MG63 (cell line): ENCODE results near the gene SPIRE1. TPM values are rescaled to one million over a fixed set of nuclear protein-coding genes. Genes with fewer than 3 reads are reported as not detected.
"Not testable (repeated sequence)": the region's sequence is repeated elsewhere in the genome, so short reads cannot be mapped to it uniquely, and the experiment has no call there.

Experiments
- DNase-seq: peaks from one replicate; pipeline ENCODE4 v3.0.0-alpha.2; 2020
- H3K27me3 ChIP-seq: fragments of 250-450 bp; sonication (Bioruptor Pico); 2 replicates; pipeline ENCODE4 v1.5.1; 2020; ENCODE audit warnings: mild to moderate bottlenecking, moderate library complexity
- H3K36me3 ChIP-seq: fragments of 250-450 bp; sonication (Bioruptor Pico); 2 replicates; pipeline ENCODE4 v1.5.1; 2020; ENCODE audit warnings: mild to moderate bottlenecking, moderate library complexity
- H3K4me3 ChIP-seq: fragments of 250-450 bp; sonication (Bioruptor Pico); 2 replicates; pipeline ENCODE4 v1.5.1; 2020; ENCODE audit warnings: mild to moderate bottlenecking, moderate library complexity
- H3K9me3 ChIP-seq: fragments of 250-450 bp; sonication (Bioruptor Pico); 2 replicates; pipeline ENCODE4 v1.5.1; 2020; ENCODE audit warnings: mild to moderate bottlenecking, moderate library complexity
- total RNA-seq: library from RNA; depleted of rRNA; stranded (reverse); fragments of >200 nt; shearing (Covaris generic); gene quantifications from 2 replicates; pipeline ENCODE4 v1.2.3, GENCODE V29; 2014; ENCODE audit warnings: low replicate concordance

The SPIRE1 gene
- total RNA-seq, 1 experiment from 2014 or later = 19.9 TPM

DNA sequence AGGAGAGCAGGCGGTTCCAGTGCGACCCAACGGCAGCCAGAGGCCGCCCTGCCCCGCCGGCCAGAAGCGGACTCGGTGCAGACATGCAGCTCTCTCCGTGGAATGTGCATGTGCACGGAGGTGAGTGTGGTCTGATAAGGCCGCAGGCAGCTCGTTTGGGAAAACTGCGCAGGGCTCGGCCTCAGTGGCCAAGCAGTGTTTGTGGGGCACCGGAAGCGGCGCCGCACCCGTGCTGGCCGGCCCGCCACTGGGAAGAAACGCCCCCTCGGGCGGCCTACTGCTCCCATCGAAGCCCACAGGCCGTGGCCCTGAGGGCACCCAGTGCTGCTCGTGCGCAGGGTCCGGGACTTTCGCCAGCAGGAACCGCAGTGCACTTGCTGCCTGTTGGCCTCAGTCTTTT, 225.0 kb downstream of the SPIRE1 start:
- Histone ChIP-seq H3K4me3 (no peak overlapping the region), H3K36me3 (peaks cover 31% of the 10 kb centered on the region), H3K9me3 (no peaks in the 10 kb centered on the region), H3K27me3 (no peaks in the 10 kb centered on the region)
- no peak for DNase-seq

DNA sequence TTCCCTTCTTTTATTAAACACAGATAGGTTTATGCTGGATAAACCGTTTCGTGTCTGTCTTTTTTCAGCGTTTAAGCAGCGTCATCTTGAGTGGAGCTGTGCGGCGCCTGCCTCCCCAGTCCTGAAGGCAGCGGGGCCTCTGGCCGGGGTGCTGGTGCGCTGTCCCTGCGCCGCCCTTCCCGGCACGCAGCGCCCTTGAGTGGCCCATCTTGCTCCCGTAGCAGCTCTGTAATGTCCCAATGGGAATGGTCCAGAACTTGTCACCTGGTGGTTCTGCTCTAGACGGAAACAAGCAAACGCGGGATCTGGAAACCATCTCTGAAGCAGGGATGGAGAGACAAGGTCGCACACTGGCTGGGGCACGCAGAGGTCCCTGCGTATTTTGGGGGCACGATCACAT, 225.7 kb downstream of the SPIRE1 start:
- H3K27me3 ChIP-seq = no peaks in the 10 kb centered on the region
- peaks cover 33% of the 10 kb centered on the region for H3K36me3 ChIP-seq
- no peaks in the 10 kb centered on the region for H3K9me3 ChIP-seq
- no peak for DNase-seq
- no peak overlapping the region for H3K4me3 ChIP-seq

DNA sequence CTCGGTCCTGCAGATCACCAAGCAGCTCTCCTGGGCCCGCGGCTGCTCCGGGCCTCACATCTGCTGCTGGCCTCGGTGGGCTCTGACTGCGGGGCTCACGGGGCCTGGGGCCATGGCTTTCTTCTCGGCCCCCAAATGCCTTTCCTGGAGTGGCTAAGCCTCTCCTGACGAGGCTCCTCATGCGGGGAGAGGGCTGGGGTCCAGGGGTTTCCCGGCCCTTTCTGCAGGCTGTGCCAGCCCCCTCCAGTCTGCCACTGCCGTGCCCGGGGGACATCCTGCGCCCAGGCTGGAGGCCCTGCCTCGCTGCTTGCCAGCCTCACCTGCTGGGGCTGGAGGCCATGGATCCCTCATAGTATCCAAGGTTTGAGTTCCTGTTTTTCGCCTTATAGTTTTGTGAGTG, 226.3 kb downstream of the SPIRE1 start:
- Histone ChIP-seq H3K9me3 (no peaks in the 10 kb centered on the region), H3K4me3 (no peak overlapping the region), H3K36me3 (peaks cover 36% of the 10 kb centered on the region), H3K27me3 (no peaks in the 10 kb centered on the region)
- no peak for DNase-seq

DNA sequence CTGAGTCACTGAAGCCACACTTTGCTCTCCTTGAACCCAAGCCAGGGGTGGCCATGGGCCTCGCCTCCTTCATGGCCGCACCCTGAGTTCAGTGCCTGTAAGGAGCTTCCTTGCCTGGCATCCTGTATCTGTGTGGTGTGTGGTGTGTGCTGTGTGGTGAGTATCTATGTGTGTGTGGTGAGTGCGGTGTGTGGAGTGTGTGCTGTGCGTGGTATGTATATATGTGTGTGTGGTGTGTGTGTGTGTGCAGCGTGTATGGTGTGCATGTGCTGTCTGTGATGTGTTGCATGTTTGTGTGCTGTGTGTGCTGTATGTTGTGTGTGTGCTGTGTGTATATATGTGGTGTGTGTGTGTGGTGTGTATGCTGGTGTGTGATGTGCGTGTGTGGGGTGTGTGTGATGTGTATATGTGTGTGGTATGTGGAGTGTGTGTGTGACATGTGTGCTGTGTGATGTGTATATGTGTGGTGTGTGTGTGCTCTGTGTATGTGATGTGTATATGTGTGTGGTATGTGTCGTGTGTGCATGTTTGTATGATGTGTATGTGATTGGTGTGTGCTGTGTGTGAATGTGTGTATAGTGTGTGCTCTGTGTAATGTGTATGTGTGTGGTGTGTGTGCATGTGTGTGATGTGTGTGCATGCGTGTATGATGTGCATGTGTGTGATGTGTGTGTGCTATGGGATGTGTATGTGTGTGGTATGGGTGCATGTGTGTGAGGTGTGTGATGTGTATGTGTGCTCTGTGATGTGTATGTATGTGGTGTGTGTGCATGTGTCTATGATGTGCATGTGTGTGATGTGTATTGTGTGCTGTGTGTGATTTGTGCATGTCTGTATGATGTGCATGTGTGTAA, 227.5 kb downstream of the SPIRE1 start:
- no peaks in the 10 kb centered on the region for H3K9me3 ChIP-seq
- peaks cover 32% of the 10 kb centered on the region for H3K36me3 ChIP-seq
- no peak overlapping the region for H3K4me3 ChIP-seq
- DNase-seq = no peak
- no peaks in the 10 kb centered on the region for H3K27me3 ChIP-seq

DNA sequence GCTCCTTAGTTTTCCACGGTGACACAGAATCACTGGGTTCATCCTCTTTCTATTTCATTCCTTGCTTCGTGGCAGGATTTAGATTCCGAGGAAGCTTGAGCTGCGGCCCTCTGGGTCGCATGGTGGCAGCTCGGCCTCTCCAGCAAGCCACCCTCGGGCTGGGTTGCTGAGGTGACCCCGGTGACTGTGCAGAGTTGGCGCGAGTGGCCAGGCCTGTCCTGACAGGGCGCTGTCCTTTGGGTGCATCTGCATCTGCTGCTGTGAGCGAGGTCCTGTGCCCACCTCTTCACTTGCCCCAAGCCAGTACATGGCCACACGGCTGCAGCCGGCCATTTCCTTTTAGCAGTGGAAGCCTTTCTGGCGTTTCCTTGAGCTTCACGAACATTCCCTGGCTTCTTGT, 228.4 kb downstream of the SPIRE1 start:
- no peak for DNase-seq
- no peaks in the 10 kb centered on the region for H3K9me3 ChIP-seq
- H3K27me3 ChIP-seq = no peaks in the 10 kb centered on the region
- H3K36me3 ChIP-seq = peaks cover 29% of the 10 kb centered on the region
- H3K4me3 ChIP-seq = no peak overlapping the region

GRCh38 chr18:12428923-12429322, 229.0 kb downstream of the SPIRE1 start:
- Histone ChIP-seq H3K36me3 (peaks cover 29% of the 10 kb centered on the region), H3K9me3 (no peaks in the 10 kb centered on the region), H3K27me3 (no peaks in the 10 kb centered on the region), H3K4me3 (no peak overlapping the region)
- no peak for DNase-seq

DNA sequence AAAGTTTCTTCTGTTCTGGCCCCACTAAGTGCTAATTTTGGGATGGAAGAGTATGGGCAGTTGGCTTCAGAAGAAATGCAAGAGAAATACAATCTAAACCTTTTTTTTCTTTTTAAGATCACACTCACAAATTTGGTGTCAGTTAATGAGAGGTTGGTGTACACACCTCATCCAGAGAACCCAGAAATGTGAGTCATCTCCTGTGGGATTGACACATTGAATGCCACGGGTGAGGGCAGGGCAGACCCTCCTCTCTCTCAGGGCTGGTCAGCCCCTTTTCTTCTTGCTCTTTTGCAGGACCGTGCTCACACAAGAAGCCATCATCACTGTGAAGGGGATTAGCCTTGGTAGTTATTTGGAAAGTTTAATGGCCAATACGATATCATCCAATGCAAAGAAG, 231.0 kb downstream of the SPIRE1 start:
- Histone ChIP-seq H3K36me3 (peaks cover 23% of the 10 kb centered on the region), H3K4me3 (no peak overlapping the region), H3K9me3 (no peaks in the 10 kb centered on the region), H3K27me3 (no peaks in the 10 kb centered on the region)
- no peak for DNase-seq

DNA sequence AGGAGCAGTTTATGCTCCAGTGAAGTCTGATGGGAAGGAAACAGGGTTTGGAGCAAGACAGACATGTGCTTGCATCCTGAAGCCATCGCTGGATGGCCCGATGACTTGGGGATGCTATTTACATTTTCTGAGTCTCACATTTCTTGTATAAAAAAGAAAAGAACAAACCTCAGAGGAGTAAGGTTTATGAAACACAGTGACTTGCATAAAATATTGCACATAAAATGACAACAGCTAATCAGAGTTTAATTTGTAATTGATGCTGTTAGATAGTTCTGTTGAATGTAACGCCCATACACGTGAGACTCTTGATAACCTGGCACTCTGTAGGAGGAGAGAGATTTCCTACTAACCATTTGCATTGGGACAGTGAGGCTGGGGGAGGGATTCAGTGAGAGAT, 233.7 kb downstream of the SPIRE1 start:
- no peaks in the 10 kb centered on the region for H3K9me3 ChIP-seq
- H3K36me3 ChIP-seq = peaks cover 19% of the 10 kb centered on the region

GRCh38 chr18:12423820-12424219, 234.1 kb downstream of the SPIRE1 start:
- no peak overlapping the region for H3K4me3 ChIP-seq
- no peak for DNase-seq
- no peaks in the 10 kb centered on the region for H3K27me3 ChIP-seq
- H3K9me3 ChIP-seq = no peaks in the 10 kb centered on the region
- H3K36me3 ChIP-seq = peaks cover 16% of the 10 kb centered on the region

More for the DNA sequence above, 233.7 kb downstream of the SPIRE1 start:
- Histone ChIP-seq H3K4me3 (no peak overlapping the region), H3K27me3 (no peaks in the 10 kb centered on the region)
- DNase-seq = no peak

GRCh38 chr18:12423393-12423792, 234.5 kb downstream of the SPIRE1 start:
- no peaks in the 10 kb centered on the region for H3K9me3 ChIP-seq
- no peak overlapping the region for H3K4me3 ChIP-seq
- no peak for DNase-seq
- no peaks in the 10 kb centered on the region for H3K27me3 ChIP-seq
- H3K36me3 ChIP-seq = peaks cover 14% of the 10 kb centered on the region

DNA sequence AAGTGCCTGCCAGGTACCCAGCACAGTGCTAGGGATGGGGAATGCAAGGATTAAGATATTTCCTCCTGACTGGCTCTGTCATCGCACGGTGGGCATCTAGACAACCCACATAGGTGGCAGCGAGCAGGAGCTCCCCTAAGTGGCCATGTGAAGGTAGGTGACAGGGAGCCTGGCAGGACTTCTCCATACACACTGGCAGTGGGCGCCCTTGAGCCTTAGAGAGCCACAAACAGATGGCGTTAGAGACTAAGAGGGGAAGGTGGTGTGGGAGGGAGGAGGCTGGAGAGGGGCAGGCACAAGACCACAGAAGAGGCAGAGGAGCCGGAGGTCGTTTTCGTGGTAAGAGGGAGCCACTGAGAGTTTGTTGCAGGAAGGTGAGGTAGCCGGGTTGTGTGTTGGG, 235.0 kb downstream of the SPIRE1 start:
- Histone ChIP-seq H3K9me3 (no peaks in the 10 kb centered on the region), H3K4me3 (no peak overlapping the region), H3K36me3 (peaks cover 14% of the 10 kb centered on the region), H3K27me3 (no peaks in the 10 kb centered on the region)
- DNase-seq = no peak

DNA sequence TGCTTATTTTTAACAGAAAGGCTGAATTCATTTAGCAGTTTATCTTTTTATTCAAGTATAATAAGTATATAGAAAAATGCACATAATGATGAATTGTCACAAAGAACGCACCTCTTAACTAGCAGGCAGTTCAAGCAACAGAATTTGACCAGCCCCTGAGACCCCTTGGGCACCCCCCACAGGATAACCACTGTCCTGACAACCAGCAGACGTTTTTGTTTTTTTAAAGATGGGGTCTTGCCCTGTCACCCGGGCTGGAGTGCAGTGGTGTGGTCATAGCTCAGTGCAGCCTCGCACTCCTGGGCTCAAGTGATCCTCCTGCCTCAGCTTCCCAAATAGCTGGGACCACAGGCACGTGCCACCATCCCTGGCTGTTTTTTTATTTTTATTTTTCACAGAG, 236.2 kb downstream of the SPIRE1 start:
- no peak overlapping the region for H3K4me3 ChIP-seq
- no peaks in the 10 kb centered on the region for H3K9me3 ChIP-seq
- no peak for DNase-seq
- peaks cover 9% of the 10 kb centered on the region for H3K36me3 ChIP-seq
- no peaks in the 10 kb centered on the region for H3K27me3 ChIP-seq

GRCh38 chr18:12420821-12421421, 237.0 kb downstream of the SPIRE1 start:
- Histone ChIP-seq H3K27me3 (no peaks in the 10 kb centered on the region), H3K4me3 (no peak overlapping the region), H3K36me3 (peaks cover 9% of the 10 kb centered on the region), H3K9me3 (no peaks in the 10 kb centered on the region)
- DNase-seq = no peak

DNA sequence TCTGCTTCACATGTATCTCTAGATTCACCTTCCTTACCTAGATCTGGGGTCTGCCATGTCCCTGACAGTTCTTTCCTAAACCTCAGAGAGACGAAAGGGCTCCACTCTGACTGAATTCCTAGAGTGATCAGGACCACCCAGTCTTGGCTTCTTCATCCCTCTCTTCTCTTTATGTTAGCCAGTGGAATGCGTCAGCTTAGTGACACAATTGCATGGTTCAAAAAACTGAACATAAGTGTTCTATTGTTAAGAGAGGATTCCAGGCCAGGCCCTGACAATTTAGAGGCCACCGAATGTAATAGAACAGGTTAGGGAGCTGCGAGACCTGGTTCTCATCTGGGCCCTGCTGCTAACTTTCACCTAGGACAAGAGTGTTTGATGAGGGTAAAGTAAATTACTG, 240.2 kb downstream of the SPIRE1 start:
- H3K27me3 ChIP-seq = no peaks in the 10 kb centered on the region
- no peak overlapping the region for H3K4me3 ChIP-seq
- no peak for DNase-seq
- no peaks in the 10 kb centered on the region for H3K9me3 ChIP-seq
- peaks cover 18% of the 10 kb centered on the region for H3K36me3 ChIP-seq

DNA sequence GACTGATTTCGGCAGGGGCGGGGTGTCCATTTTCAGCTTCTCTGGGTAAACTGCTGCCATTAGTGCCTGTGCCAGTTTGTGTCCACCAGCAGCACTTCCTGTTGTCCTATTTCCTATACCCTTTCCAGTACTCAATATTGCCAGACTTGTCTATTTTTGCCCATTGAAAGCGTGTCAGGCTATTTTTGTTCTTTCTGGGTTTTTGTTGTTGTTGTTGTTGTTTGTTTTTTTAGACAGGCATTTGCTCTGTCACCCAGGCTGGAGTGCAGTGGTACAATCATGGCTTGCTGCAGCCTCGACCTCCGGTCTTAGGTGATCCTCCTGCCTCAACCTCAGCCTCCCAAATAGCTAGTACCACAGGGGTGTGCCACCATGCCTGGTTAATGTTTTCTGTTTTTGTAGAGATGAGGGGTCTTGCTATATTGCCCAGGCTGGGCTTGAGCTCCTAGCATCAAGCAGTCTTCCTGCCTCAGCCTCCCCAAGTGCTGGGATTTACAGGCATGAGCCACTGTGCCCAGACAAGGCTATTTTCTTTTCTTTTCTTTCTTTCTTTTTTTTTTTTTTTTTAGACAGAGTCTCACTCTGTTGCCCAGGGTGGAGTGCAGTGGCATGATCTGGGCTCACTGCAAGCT, 241.7 kb downstream of the SPIRE1 start:
- no peaks in the 10 kb centered on the region for H3K9me3 ChIP-seq
- DNase-seq = no peak
- H3K36me3 ChIP-seq = peaks cover 17% of the 10 kb centered on the region
- no peak overlapping the region for H3K4me3 ChIP-seq
- H3K27me3 ChIP-seq = no peaks in the 10 kb centered on the region

GRCh38 chr18:12411456-12411855, 246.5 kb downstream of the SPIRE1 start:
- peaks cover 25% of the 10 kb centered on the region for H3K36me3 ChIP-seq
- DNase-seq = no peak

GRCh38 chr18:12410747-12411146, 247.2 kb downstream of the SPIRE1 start:
- peaks cover 25% of the 10 kb centered on the region for H3K36me3 ChIP-seq
- H3K27me3 ChIP-seq, DNase-seq, H3K9me3 ChIP-seq, H3K4me3 ChIP-seq: not testable (repeated sequence)

More at GRCh38 chr18:12411456-12411855, 246.5 kb downstream of the SPIRE1 start:
- Histone ChIP-seq H3K9me3 (no peaks in the 10 kb centered on the region), H3K4me3 (no peak overlapping the region), H3K27me3 (no peaks in the 10 kb centered on the region)
